Epithelial cell of proximal tubule (primary cell): ENCODE data around the gene ANKRD13D. TPM values are rescaled to one million over a fixed set of nuclear protein-coding genes. Genes with fewer than 3 reads are reported as not detected.

Source experiments
- DNase-seq: peaks from one replicate; pipeline ENCODE4 v3.0.0-alpha.2; 2011; ENCODE audit warnings: low read depth
- H3K4me3 ChIP-seq: 2 replicates; pipeline ENCODE4 v1.5.1; 2011; ENCODE audit warnings: low read depth, mild to moderate bottlenecking, low read length
- total RNA-seq: library from RNA; depleted of rRNA; stranded (reverse); fragments of >200 nt; gene quantifications from 2 replicates; pipeline ENCODE4 v1.2.3, GENCODE V29; 2015
- TF ChIP-seq, protein P1 (sequence below): conservative IDR thresholded peaks from 2 replicates; pipeline ENCODE4 v1.5.1; 2012; ENCODE audit warnings: low read depth, mild to moderate bottlenecking, low read length

Gene ANKRD13D
- total RNA-seq, 1 donor from 2014 or later, result 32.3 TPM

DNA sequence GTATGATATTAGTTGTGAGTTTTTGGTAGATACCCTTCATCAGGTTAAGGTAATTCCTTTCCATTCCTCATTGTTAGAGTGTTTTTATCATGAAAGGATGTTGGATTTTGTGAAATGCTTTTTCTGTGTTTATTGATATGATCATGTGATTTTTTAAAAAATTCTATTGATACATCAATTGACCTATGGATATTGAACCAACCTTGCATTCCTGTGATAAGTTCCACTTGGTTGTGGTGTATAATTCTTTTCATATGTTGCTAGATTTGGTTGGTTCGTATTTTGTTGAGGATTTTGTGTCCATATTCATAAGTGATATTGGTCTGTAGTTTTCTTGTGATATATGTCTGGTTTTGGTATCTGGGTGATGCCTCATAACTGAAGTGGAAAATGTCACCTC is 6.7 kb downstream of the ANKRD13D start:
- H3K4me3 ChIP-seq, result no peak overlapping the region
- no peak for DNase-seq
- TF ChIP-seq, protein P1, sequence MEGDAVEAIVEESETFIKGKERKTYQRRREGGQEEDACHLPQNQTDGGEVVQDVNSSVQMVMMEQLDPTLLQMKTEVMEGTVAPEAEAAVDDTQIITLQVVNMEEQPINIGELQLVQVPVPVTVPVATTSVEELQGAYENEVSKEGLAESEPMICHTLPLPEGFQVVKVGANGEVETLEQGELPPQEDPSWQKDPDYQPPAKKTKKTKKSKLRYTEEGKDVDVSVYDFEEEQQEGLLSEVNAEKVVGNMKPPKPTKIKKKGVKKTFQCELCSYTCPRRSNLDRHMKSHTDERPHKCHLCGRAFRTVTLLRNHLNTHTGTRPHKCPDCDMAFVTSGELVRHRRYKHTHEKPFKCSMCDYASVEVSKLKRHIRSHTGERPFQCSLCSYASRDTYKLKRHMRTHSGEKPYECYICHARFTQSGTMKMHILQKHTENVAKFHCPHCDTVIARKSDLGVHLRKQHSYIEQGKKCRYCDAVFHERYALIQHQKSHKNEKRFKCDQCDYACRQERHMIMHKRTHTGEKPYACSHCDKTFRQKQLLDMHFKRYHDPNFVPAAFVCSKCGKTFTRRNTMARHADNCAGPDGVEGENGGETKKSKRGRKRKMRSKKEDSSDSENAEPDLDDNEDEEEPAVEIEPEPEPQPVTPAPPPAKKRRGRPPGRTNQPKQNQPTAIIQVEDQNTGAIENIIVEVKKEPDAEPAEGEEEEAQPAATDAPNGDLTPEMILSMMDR, result no peak

DNA sequence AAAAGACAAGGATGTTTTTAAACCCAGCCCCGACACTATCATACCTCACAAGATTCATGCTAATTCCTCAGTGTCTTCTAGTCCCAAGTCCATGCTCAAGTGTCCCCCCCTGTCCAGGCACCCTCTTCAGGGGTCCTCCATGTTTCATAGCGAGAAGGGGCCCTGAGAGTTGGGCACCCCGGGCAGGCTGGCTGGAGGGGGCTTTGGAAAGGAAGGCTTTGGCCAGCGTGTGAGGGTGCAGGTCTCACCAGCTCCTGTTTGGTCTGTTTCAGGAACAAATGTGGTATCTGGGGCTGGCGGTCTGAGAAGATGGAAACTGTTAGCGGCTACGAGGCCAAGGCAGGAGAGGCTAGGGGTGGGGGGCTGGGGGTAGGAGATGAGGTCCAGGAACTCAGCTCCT is 9.7 kb downstream of the ANKRD13D start:
- no peak overlapping the region for H3K4me3 ChIP-seq
- DNase-seq, result no peak
- TF ChIP-seq, protein P1, result no peak

DNA sequence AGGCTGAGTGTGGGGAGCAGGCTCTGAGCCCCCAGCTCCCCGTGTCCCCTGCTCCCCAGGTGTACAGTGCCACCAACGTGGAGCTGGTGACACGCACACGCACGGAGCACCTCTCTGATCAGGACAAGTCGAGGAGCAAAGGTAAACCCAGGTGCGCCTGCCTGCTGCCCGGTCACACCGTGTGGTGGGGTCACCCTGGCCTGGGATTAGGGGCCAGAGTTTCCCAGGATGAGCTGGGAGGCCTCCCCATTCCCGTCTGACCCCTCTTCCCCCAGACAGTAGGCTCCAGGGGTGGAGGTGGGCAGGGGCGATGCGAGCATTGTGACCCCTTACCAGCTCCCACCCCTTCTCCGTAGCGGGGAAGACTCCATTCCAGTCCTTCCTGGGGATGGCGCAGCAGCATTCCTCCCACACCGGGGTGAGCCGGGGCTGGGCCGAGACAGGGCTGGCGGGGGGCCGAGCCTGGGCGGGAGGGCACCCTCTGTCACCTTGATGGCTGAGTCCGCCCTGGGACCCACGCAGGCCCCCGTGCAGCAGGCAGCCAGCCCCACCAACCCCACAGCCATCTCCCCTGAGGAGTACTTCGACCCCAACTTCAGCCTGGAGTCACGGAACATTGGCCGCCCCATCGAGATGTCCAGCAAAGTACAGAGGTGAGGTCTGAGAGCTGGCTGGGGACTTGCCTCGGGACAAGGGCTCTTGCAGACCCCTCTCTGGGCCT is 10.5 kb downstream of the ANKRD13D start:
- TF ChIP-seq, protein P1, result no peak
- no peak overlapping the region for H3K4me3 ChIP-seq
- DNase-seq, result no peak

GRCh38 chr11:67300256-67300755 is 11.2 kb downstream of the ANKRD13D start:
- no peak for DNase-seq
- H3K4me3 ChIP-seq, result no peak overlapping the region
- TF ChIP-seq, protein P1, result no peak

GRCh38 chr11:67300756-67301312 is 11.7 kb downstream of the ANKRD13D start:
- DNase-seq, result no peak
- H3K4me3 ChIP-seq, result no peak overlapping the region
- TF ChIP-seq, protein P1, result no peak

- H3K4me3 ChIP-seq, result peak overlapping the region; percentile 66
- no peak for DNase-seq
- TF ChIP-seq, protein P1, result no peak
Observed at GRCh38 chr11:67301313-67301921, 12.3 kb downstream of the ANKRD13D start.
